Natural killer cell (primary cell): Measurements from ENCODE around the gene SMIM7. TPM values are rescaled to one million over a fixed set of nuclear protein-coding genes. Genes with fewer than 3 reads are reported as not detected.
A peak's percentile ranks its signal among the peaks of the same experiment; 100 is the strongest.

ENCODE experiments used
- ATAC-seq, 3 donors: fragments of 150-1000 bp in 2 of 3; fragments of 200-7000 bp in 1 of 3; cut with Tn5 transposase; 1 replicate in 1 of 3; 2 replicates in 2 of 3; pipeline ENCODE4 v1.10.0; 2021; ENCODE audit warnings: mild to moderate bottlenecking in 2 of 3, moderate library complexity in 2 of 3
- DNase-seq, 2 donors: peaks; one replicate each; pipeline versions ENCODE4 v3.0.0 to v3.0.0-alpha.2; 2013 to 2021; ENCODE audit warnings: mixed read lengths in 1 of 2
- H3K27ac ChIP-seq: one replicate; pipeline ENCODE4 v1.5.1; 2013; ENCODE audit warnings: mild to moderate bottlenecking, low read length
- H3K27me3 ChIP-seq: one replicate; pipeline ENCODE4 v1.6.1; 2013; ENCODE audit warnings: low read length; ENCODE audit not compliant: control insufficient read depth, insufficient read depth
- H3K36me3 ChIP-seq: one replicate; pipeline ENCODE4 v1.6.1; 2013; ENCODE audit warnings: low read length; ENCODE audit not compliant: control insufficient read depth, insufficient read depth
- H3K4me1 ChIP-seq: one replicate; pipeline ENCODE4 v1.6.1; 2013; ENCODE audit warnings: low read length; ENCODE audit not compliant: control insufficient read depth, insufficient read depth
- H3K4me3 ChIP-seq: one replicate; pipeline ENCODE4 v1.5.1; 2013; ENCODE audit warnings: low read length
- H3K9me3 ChIP-seq: one replicate; pipeline ENCODE4 v1.6.1; 2013; ENCODE audit warnings: low read length; ENCODE audit not compliant: control insufficient read depth, insufficient read depth
- H3K27ac Mint-ChIP-seq, 2 donors: one replicate each; pipeline ENCODE4 v1.8.0; 2022; ENCODE audit warnings: mild to moderate bottlenecking in 2 of 2, mixed read lengths in 2 of 2, moderate library complexity in 1 of 2
- H3K27me3 Mint-ChIP-seq, 2 donors: one replicate each; pipeline ENCODE4 v1.8.0; 2022; ENCODE audit warnings: low read depth in 2 of 2, mixed read lengths in 2 of 2
- H3K36me3 Mint-ChIP-seq: one replicate; pipeline ENCODE4 v1.8.0; 2022; ENCODE audit warnings: mixed read lengths
- H3K4me1 Mint-ChIP-seq, 2 donors: one replicate each; pipeline ENCODE4 v1.8.0; 2022; ENCODE audit warnings: mixed read lengths in 2 of 2
- H3K4me3 Mint-ChIP-seq: one replicate; pipeline ENCODE4 v1.8.0; 2022; ENCODE audit warnings: mild to moderate bottlenecking, moderate library complexity, mixed read lengths
- H3K9me3 Mint-ChIP-seq, 2 donors: one replicate each; pipeline ENCODE4 v1.8.0; 2022; ENCODE audit warnings: mixed read lengths in 2 of 2
- CTCF ChIP-seq: fragments of 200-600 bp; IDR thresholded peaks from one replicate; pipeline ENCODE4 v1.8.0; 2022; ENCODE audit warnings: antibody characterized with exemption
- WGBS: methylation state at CpG from one replicate; pipeline ENCODE4 v1.1.7; 2013; ENCODE audit warnings: missing lambda C conversion rate; ENCODE audit not compliant: insufficient coverage; 5-methylcytosine and 5-hydroxymethylcytosine counted together
- intact Hi-C: fragments of 100-400 bp; cut with micrococcal nuclease; formaldehyde crosslinking; loops from one replicate; pipeline ENCODE4 v1.14.2; 2022
- total RNA-seq, 4 donors: library from RNA; stranded (reverse); fragments of 120-200 nt in 1 of 4; gene quantifications; one replicate each; pipeline versions ENCODE4 v1.2.3 to v1.2.4, GENCODE V29; 2013 to 2022

SMIM7 gene
- total RNA-seq, 3 donors from 2014 or later (not counting 1 experiment from before 2014, with no cell fraction given), result 63.2 to 88.4 (median 76.0) TPM

- no peaks in the 10 kb centered on the region for H3K27me3 Mint-ChIP-seq
- Histone ChIP-seq H3K4me3 (no peak overlapping the region), H3K9me3 (no peaks in the 10 kb centered on the region), H3K36me3 (no peaks in the 10 kb centered on the region), H3K27ac (no peak overlapping the region), H3K4me1 (peaks cover 11% of the 10 kb centered on the region), H3K27me3 (no peaks in the 10 kb centered on the region)
- intact Hi-C loops, result no loop called here
- H3K4me3 Mint-ChIP-seq, result no peak overlapping the region
- no peak overlapping the region for H3K27ac Mint-ChIP-seq
- no peak for ATAC-seq
- no peak for TF ChIP-seq CTCF
- no peaks in the 10 kb centered on the region for H3K36me3 Mint-ChIP-seq
- H3K4me1 Mint-ChIP-seq, result no peaks in the 10 kb centered on the region
- no peak for DNase-seq
- WGBS, result 93% methylated on average over 5 of the region's 5 CpGs
- no peaks in the 10 kb centered on the region for H3K9me3 Mint-ChIP-seq
Observed at GRCh38 chr19:16668176-16668575, 8.2 kb upstream of the SMIM7 start.

GRCh38 chr19:16661480-16662034 lies 1.6 kb upstream of the SMIM7 start:
- H3K27ac Mint-ChIP-seq, result peak overlapping the region in 1 of 2 donors; percentile 69
- H3K36me3 Mint-ChIP-seq, result no peaks in the 10 kb centered on the region
- intact Hi-C loops, result no loop called here
- Histone ChIP-seq H3K9me3 (no peaks in the 10 kb centered on the region), H3K4me3 (peak overlapping the region; percentile 84), H3K27me3 (no peaks in the 10 kb centered on the region), H3K36me3 (peaks cover 19% of the 10 kb centered on the region), H3K4me1 (peaks cover 35% of the 10 kb centered on the region), H3K27ac (no peak overlapping the region)
- DNase-seq (peak; percentile 17 to 27), ATAC-seq (no peak)
- no peaks in the 10 kb centered on the region for H3K9me3 Mint-ChIP-seq
- 2% methylated on average over 31 of the region's 31 CpGs for WGBS
- peaks cover 20 to 34% of the 10 kb centered on the region in 2 donors for H3K4me1 Mint-ChIP-seq
- peak overlapping the region; percentile 80 for H3K4me3 Mint-ChIP-seq
- TF ChIP-seq CTCF, result no peak
- no peaks in the 10 kb centered on the region for H3K27me3 Mint-ChIP-seq

DNA sequence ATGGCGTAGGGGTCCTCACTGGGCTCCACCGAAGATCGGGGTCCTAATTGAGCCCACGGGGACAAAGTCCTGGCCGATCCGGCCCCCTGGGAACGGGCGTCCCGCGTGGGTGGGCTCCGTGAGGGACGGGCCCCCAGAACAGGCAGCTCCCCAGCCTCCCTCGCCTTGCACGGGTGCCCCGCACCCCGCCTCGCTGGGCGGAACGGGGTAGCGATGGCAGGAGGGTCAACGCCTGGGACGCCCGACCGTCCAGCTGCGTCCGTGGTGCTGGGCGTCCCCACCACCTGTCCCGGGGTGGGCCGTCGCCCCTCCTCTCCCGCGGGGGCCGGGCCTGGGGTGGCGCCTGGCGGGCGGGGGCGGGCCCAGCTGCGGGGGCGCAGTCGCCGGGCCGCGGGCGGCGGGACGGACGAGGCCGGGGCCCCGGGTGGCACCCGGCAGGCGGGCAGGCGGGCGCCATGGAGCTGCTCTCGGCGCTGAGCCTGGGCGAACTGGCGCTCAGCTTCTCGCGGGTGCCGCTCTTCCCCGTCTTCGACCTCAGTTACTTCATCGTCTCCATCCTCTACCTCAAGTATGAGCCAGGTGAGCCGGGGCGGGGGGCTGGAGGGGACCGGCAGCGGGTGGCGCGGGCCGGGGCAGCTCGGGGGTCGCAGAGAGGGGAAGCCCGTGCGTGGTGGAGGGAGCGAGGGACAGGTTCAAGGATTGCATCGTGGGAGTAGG lies 977 bp upstream of the SMIM7 start, which contains the start of gene TMEM38A:
Gene TMEM38A, plus strand, starts transcription at position 377 of the 717 bp plus-strand sequence. Its CDS starts 79 bp downstream, at position 456.
- Histone ChIP-seq H3K4me3 (peak within 1 kb of the TSS; percentile 84), H3K36me3 (peaks cover 24% of the 10 kb centered on the region), H3K27me3 (no peaks in the 10 kb centered on the region), H3K27ac (peak within 1 kb of the TSS; percentile 78), H3K4me1 (peaks cover 35% of the 10 kb centered on the region), H3K9me3 (no peaks in the 10 kb centered on the region)
- ATAC-seq, result peak in 1 of 3 donors; percentile 4
- no peaks in the 10 kb centered on the region for H3K27me3 Mint-ChIP-seq
- H3K27ac Mint-ChIP-seq, result peak within 1 kb of the TSS; percentile 96 to 97
- intact Hi-C loops, result no loop called here
- peak within 1 kb of the TSS; percentile 97 for H3K4me3 Mint-ChIP-seq
- WGBS, result under 1% methylated on average over 76 of the region's 76 CpGs
- peaks cover 23 to 34% of the 10 kb centered on the region in 2 donors for H3K4me1 Mint-ChIP-seq
- no peaks in the 10 kb centered on the region for H3K9me3 Mint-ChIP-seq
- no peaks in the 10 kb centered on the region for H3K36me3 Mint-ChIP-seq
- no peak for TF ChIP-seq CTCF
- peak; percentile 52 to 63 for DNase-seq
